Activated CD4-positive, alpha-beta T cell treated with anti-CD3 and anti-CD28 coated beads for 4 hours (primary cell): ENCODE measurements around the gene ROBO4.

Experiments
- DNase-seq, 2 donors: peaks; one replicate each; pipeline ENCODE4 v3.0.0-alpha.2; 2020

Gene ROBO4

DNA sequence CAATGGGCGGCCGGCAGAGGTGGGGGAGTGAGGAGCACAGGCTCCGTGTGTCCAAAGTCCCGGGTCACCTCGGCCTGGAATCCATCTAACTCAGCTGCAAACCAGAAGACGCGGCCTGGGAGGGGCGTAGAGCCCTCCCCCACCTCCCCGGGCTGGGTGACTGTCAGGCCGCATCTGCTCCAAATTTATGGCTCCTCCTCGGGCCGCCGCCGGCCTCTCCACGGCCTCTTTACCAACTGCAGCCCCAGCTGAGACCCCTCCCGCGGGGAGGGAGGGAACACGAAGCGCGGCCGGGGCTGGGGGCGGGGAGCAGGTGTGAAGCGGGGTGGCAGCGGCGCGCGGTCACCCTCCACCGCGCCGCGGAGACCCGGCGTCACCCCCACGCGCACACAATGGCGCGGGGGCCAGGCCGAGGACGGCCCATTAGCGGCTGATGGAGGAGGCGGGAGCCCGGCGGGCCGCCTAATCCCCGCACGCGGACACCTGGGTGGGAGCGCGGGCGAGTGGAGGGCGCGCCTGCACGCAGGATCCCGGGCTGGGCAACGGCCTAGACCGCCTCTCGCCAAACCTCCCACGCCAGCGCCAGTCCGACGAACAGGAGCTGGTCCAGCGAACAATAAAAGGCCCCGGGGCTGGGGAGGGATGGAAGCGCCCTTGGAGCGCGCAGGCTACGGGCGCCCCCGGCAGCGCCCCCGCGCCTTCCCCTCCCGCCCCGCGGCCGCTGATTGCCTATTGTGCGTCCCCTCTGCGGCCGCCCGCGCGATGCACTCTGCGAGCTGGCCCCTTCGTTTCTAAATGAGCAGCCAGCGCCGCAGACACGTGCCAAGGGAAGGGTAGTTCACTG lies 58.3 kb downstream of the ROBO4 start:
- DNase-seq: no peak

DNA sequence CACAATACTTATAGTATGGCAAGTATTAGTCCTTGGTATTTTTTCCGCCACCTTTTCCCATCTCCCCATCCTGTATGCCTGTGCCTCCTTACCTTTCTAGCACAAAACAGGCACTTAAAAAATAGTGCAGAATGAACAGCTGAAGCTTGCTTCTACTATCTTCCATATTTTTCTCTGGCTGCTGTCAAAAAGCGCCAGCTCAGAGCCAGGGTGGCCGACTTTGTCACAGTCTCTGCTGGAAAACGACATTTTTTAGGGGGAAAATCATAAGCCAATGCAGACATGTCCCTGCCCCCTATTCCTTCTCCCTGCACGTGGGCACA lies 58.9 kb downstream of the ROBO4 start:
- no peak for DNase-seq

DNA sequence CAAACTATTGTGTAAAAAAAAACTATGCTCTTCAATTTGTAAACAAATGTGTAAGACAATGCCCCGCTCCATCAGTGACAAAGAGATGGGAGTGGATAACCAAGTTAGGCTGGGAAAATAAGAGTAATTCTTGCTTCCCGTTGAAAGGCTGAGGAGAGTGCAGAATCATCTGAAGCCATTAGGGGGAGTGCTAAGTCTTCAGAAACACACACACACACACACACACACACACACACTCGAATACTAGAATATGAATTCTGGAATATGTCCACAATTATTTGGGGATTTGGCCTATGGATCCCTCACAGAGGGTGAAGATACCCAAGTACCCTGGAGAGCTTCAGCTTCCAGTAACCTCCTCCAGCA lies 60.2 kb downstream of the ROBO4 start:
- no peak for DNase-seq

DNA sequence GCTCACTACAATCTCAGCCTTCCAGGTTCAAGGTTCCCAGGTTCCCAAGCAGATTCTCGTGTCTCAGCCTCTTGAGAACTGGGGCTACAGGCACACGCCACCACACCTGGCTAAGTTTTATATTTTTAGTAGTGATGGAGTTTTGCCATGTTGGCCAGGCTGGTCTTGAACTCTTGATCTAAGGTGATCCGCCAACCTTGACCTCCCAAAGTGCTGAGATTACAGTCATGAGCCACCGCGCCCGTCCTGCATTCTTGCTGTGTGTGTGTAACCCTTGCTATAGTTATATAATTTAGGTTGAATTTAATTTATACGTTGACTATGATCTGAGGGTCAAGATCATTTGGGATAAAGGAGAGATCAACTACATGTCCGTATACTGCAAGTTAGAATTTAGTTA lies 61.7 kb downstream of the ROBO4 start:
- DNase-seq: no peak

DNA sequence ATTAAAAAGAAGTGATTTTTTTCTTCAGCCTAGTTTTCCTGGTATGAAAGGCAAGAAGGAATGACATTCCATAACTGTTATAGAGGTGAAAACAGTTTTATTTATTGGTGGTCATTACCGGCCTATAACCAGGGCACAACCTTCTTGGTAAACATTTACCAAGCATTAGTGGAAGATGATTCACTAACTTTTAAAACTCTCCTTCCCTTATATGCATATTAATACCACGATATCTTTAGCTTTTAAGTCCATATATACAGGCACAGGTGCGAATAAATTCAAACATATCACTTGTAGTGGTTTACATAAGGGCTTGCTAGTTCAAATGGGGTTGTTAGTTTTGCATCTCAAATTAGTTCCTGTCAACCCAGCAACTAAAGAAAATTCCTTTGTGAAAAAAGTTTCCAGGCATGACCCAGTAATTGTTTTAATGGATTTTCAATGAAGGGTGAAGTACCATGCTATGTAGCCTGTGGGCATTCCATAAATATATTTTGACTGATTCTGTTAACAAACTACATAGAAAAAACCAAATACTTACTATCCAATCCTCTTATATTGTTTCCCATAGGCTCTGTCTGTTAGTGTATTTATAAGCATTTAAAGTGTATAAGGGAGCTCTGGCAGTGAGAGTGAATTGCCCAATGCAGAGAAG lies 63.0 kb downstream of the ROBO4 start:
- DNase-seq: no peak
